ENCODE measurements around the gene SPINK4. TPM values are rescaled to one million over a fixed set of nuclear protein-coding genes. Genes with fewer than 3 reads are reported as not detected.

Gene SPINK4
- total and polyA plus RNA-seq, 2 experiments from 2014 or later = not detected

DNA sequence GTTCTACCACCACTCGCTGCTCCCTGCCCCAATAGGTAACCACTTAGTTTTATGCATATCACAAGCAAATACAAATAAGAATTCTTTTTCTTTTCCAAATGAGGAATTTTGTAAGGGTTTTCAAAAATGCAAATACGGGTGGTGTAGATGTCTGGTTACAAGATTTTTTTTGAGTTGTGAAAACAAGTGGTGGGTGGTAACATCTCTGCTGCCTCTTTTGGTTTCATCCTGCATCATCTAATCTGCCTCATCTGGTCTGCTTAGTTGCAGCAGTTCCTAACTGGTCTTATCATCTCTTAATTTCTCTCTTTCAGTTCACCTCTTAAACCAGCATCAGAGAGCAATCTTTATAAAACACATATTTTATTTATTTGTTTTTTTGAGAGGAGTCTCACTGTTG is 55.6 kb downstream of the SPINK4 start:
- peaks cover 25% of the 10 kb centered on the region for H3K4me1 ChIP-seq (ENCODE audit: insufficient read depth)
- H2AFZ ChIP-seq = no peak overlapping the region
- TF ChIP-seq EZH2 (IDR thresholded peaks at IDR 0.05; ENCODE audit: borderline replicate concordance) = no peak
- no peak for TF ChIP-seq EZH2phosphoT487 (IDR thresholded peaks at IDR 0.05; ENCODE audit: low read depth, severe bottlenecking, unreplicated experiment)
- TF ChIP-seq, protein P1, sequence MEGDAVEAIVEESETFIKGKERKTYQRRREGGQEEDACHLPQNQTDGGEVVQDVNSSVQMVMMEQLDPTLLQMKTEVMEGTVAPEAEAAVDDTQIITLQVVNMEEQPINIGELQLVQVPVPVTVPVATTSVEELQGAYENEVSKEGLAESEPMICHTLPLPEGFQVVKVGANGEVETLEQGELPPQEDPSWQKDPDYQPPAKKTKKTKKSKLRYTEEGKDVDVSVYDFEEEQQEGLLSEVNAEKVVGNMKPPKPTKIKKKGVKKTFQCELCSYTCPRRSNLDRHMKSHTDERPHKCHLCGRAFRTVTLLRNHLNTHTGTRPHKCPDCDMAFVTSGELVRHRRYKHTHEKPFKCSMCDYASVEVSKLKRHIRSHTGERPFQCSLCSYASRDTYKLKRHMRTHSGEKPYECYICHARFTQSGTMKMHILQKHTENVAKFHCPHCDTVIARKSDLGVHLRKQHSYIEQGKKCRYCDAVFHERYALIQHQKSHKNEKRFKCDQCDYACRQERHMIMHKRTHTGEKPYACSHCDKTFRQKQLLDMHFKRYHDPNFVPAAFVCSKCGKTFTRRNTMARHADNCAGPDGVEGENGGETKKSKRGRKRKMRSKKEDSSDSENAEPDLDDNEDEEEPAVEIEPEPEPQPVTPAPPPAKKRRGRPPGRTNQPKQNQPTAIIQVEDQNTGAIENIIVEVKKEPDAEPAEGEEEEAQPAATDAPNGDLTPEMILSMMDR (IDR thresholded peaks at IDR 0.05; ENCODE audit: poor library complexity) = no peak
- WGBS (ENCODE audit: low lambda C conversion rate, missing lambda C conversion rate) = 89% methylated on average over 2 of the region's 2 CpGs
- H3K4me3 ChIP-seq = no peak overlapping the region
- H3K79me2 ChIP-seq = peaks cover 91% of the 10 kb centered on the region
- no peak overlapping the region for H3K4me2 ChIP-seq
- no peaks in the 10 kb centered on the region for H3K9me3 ChIP-seq (ENCODE audit: low read depth)
- H4K20me1 ChIP-seq (ENCODE audit: insufficient read depth, poor library complexity, severe bottlenecking) = peaks cover 8% of the 10 kb centered on the region
- H3K36me3 ChIP-seq (replicated peaks; ENCODE audit: insufficient read depth, low read depth) = peaks cover 6% of the 10 kb centered on the region
- no peaks in the 10 kb centered on the region for H3K27me3 ChIP-seq
- H3K27ac ChIP-seq = no peak overlapping the region
- no peaks in the 10 kb centered on the region for H3K9me2 ChIP-seq (replicated peaks; ENCODE audit: insufficient read depth)
- DNase-seq (ENCODE audit: low spot score) = no peak

DNA sequence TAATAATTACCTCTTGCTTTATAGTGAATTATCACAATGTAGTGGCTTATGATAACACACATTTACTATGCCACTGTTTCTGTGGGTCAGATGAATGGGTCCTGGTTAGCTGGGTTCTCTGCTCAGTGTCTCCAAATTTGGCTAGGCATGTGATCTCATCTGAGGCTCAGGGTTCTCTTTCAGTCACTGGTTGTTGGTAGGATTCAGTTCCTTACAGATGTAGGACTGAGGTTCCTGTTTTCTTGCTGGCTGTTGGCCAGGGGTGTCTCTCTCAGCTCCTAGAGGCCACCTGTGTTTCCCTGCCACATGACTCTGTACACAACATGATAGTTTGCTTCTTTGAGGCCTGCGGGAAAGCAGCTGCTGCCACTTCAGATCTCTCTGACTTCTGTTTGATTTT is 57.5 kb downstream of the SPINK4 start:
- H3K27me3 ChIP-seq = no peaks in the 10 kb centered on the region
- DNase-seq (ENCODE audit: low spot score) = no peak
- WGBS (ENCODE audit: low lambda C conversion rate, missing lambda C conversion rate) = 94% methylated on average over 1 of the region's 1 CpG
- H3K27ac ChIP-seq = peak overlapping the region; percentile 5
- H3K79me2 ChIP-seq = peaks cover 84% of the 10 kb centered on the region
- no peaks in the 10 kb centered on the region for H3K9me2 ChIP-seq (replicated peaks; ENCODE audit: insufficient read depth)
- H2AFZ ChIP-seq = no peak overlapping the region
- peaks cover 6% of the 10 kb centered on the region for H3K36me3 ChIP-seq (replicated peaks; ENCODE audit: insufficient read depth, low read depth)
- no peak overlapping the region for H3K4me2 ChIP-seq
- no peaks in the 10 kb centered on the region for H3K9me3 ChIP-seq (ENCODE audit: low read depth)
- H4K20me1 ChIP-seq (ENCODE audit: insufficient read depth, poor library complexity, severe bottlenecking) = peaks cover 8% of the 10 kb centered on the region
- no peak overlapping the region for H3K4me3 ChIP-seq
- TF ChIP-seq, protein P1 (IDR thresholded peaks at IDR 0.05; ENCODE audit: poor library complexity) = no peak
- TF ChIP-seq EZH2phosphoT487 (IDR thresholded peaks at IDR 0.05; ENCODE audit: low read depth, severe bottlenecking, unreplicated experiment) = no peak
- TF ChIP-seq EZH2 (IDR thresholded peaks at IDR 0.05; ENCODE audit: borderline replicate concordance) = no peak
- peaks cover 13% of the 10 kb centered on the region for H3K4me1 ChIP-seq (ENCODE audit: insufficient read depth)

Other genes starting within 250 kb of the SPINK4 start
- 31.2 and 40.9 TPM in 2 replicates for gene APTX, start 238.5 kb upstream of the SPINK4 start, total RNA-seq
- 31.5 and 32.6 TPM in 2 replicates for gene APTX, start 238.5 kb upstream of the SPINK4 start, polyA plus RNA-seq
- gene DNAJA1, start 214.9 kb upstream of the SPINK4 start, total RNA-seq = 171 and 185 TPM in 2 replicates
- gene DNAJA1, start 214.9 kb upstream of the SPINK4 start, polyA plus RNA-seq = 163 and 173 TPM in 2 replicates
- 21.8 and 25.1 TPM in 2 replicates for gene SMU1, start 163.5 kb upstream of the SPINK4 start, total RNA-seq
- 15.8 and 17.8 TPM in 2 replicates for gene SMU1, start 163.5 kb upstream of the SPINK4 start, polyA plus RNA-seq
- gene B4GALT1, start 72.8 kb upstream of the SPINK4 start, total RNA-seq = 76.3 and 78.3 TPM in 2 replicates
- gene B4GALT1, start 72.8 kb upstream of the SPINK4 start, polyA plus RNA-seq = 45.6 and 63.9 TPM in 2 replicates
- gene BAG1, start 24.5 kb downstream of the SPINK4 start, total RNA-seq = 94.8 and 103 TPM in 2 replicates
- 78.5 and 99.3 TPM in 2 replicates for gene BAG1, start 24.5 kb downstream of the SPINK4 start, polyA plus RNA-seq
- 102 and 109 TPM in 2 replicates for gene CHMP5, start 24.9 kb downstream of the SPINK4 start, total RNA-seq
- 85.6 and 91.5 TPM in 2 replicates for gene CHMP5, start 24.9 kb downstream of the SPINK4 start, polyA plus RNA-seq
- 18.5 and 21.8 TPM in 2 replicates for gene NFX1, start 50.3 kb downstream of the SPINK4 start, total RNA-seq
- 19.5 and 22.4 TPM in 2 replicates for gene NFX1, start 50.3 kb downstream of the SPINK4 start, polyA plus RNA-seq
- 8.5 and 11.2 TPM in 2 replicates for gene AQP7, start 162.4 kb downstream of the SPINK4 start, total RNA-seq
- gene AQP7, start 162.4 kb downstream of the SPINK4 start, polyA plus RNA-seq = 11.6 and 16.6 TPM in 2 replicates
- 97.1 and 101 TPM in 2 replicates for gene AQP3, start 207.4 kb downstream of the SPINK4 start, total RNA-seq
- 99.3 and 123 TPM in 2 replicates for gene AQP3, start 207.4 kb downstream of the SPINK4 start, polyA plus RNA-seq
- gene NOL6, start 233.8 kb downstream of the SPINK4 start, total RNA-seq = 19.3 and 21.9 TPM in 2 replicates
- 20.6 and 24.1 TPM in 2 replicates for gene NOL6, start 233.8 kb downstream of the SPINK4 start, polyA plus RNA-seq